GM23338 (cell line): ENCODE data around the gene PVRIG. TPM values are rescaled to one million over a fixed set of nuclear protein-coding genes. Genes with fewer than 3 reads are reported as not detected.

Experiments used
- CREB1 ChIP-seq: fragments of 250-450 bp; sonication (Bioruptor Pico); IDR thresholded peaks from 2 replicates; pipeline ENCODE4 v1.5.0; 2020; ENCODE audit warnings: low read depth, mild to moderate bottlenecking, moderate library complexity
- CTCF ChIP-seq, 2 experiments: fragments of 200-600 bp in 1 of 2; sonication (generic) in 1 of 2; conservative IDR thresholded peaks; 2 replicates each; pipeline versions ENCODE4 v1.5.1 to v1.6.1; 2016 to 2017; ENCODE audit warnings: antibody characterized with exemption in 2 of 2, low read depth in 2 of 2, mild to moderate bottlenecking in 2 of 2, moderate library complexity in 1 of 2
- ETS1 ChIP-seq: IDR thresholded peaks from 2 replicates; pipeline ENCODE4 v1.6.1; 2016; ENCODE audit warnings: antibody characterized with exemption
- EZH2 ChIP-seq: fragments of 200-600 bp; sonication (generic); IDR thresholded peaks from one replicate; pipeline ENCODE4 v1.8.0; 2017; ENCODE audit warnings: antibody characterized with exemption, mild to moderate bottlenecking, low read depth; ENCODE audit not compliant: unreplicated experiment
- EZH2phosphoT487 ChIP-seq: fragments of 200-600 bp; sonication (generic); IDR thresholded peaks from one replicate; pipeline ENCODE4 v1.8.1; 2018; ENCODE audit warnings: antibody characterized with exemption; ENCODE audit not compliant: unreplicated experiment
- JUNB ChIP-seq: IDR thresholded peaks from one replicate; pipeline ENCODE4 v1.6.1; 2016; ENCODE audit warnings: antibody characterized with exemption; ENCODE audit not compliant: unreplicated experiment
- NANOG ChIP-seq: IDR thresholded peaks from 2 replicates; pipeline ENCODE4 v1.6.1; 2016; ENCODE audit warnings: antibody characterized with exemption, borderline replicate concordance
- POLR2AphosphoS5 ChIP-seq: IDR thresholded peaks from 2 replicates; pipeline ENCODE4 v1.6.1; 2016; ENCODE audit warnings: antibody characterized with exemption, low read depth
- ZNF114 ChIP-seq: fragments of 250-450 bp; sonication (Bioruptor Pico); IDR thresholded peaks from 2 replicates; pipeline ENCODE4 v1.5.0; 2020; ENCODE audit warnings: mild to moderate bottlenecking, moderate library complexity
- ZNF331 ChIP-seq: fragments of 250-450 bp; sonication (Bioruptor Pico); IDR thresholded peaks from 2 replicates; pipeline ENCODE4 v1.5.0; 2020; ENCODE audit warnings: low read depth, mild to moderate bottlenecking, moderate library complexity
- ZNF462 ChIP-seq: fragments of 250-450 bp; sonication (Bioruptor Pico); IDR thresholded peaks from 2 replicates; pipeline ENCODE4 v1.5.0; 2020; ENCODE audit warnings: mild to moderate bottlenecking, moderate library complexity
- polyA plus RNA-seq: library from polyadenylated mRNA; unstranded; fragments of >200 nt; fragmentation: Nextera tagmentation; extraction: Ambion mirVana; gene quantifications from 2 replicates; pipeline ENCODE4 v1.2.1, GENCODE V29; 2016
- total RNA-seq: library from RNA; depleted of rRNA; stranded (reverse); fragments of >200 nt; shearing (Covaris generic); gene quantifications from 2 replicates; pipeline ENCODE4 v1.2.3, GENCODE V29; 2014

Gene PVRIG
- total and polyA plus RNA-seq, 2 experiments from 2014 or later: 1.1 TPM; not detected in 1

GRCh38 chr7:100215895-100216294 is 3.9 kb upstream of the PVRIG start (continued):
- TF ChIP-seq ZNF462 (no peak), EZH2 (no peak), CTCF (conservative IDR thresholded peaks at IDR 0.05; ENCODE audit: low read depth in 2 of 2) (no peak), POLR2AphosphoS5 (no peak), ETS1 (no peak), NANOG (no peak), JUNB (no peak), ZNF114 (CRISPR knock-in tag) (no peak), CREB1 (CRISPR knock-in tag) (no peak), ZNF331 (CRISPR knock-in tag) (no peak), EZH2phosphoT487 (no peak)
